HepG2 (cell line): ENCODE data around the gene POLR1C. TPM values are rescaled to one million over a fixed set of nuclear protein-coding genes. Genes with fewer than 3 reads are reported as not detected.

Experiments used
- CENPBD1 ChIP-seq: sonication (generic); formaldehyde crosslinking; IDR thresholded peaks from 2 replicates; pipeline ENCODE4 v1.8.0; 2022; ENCODE audit warnings: missing genetic modification reagents, low read depth, mild to moderate bottlenecking, borderline replicate concordance
- ERF ChIP-seq: IDR thresholded peaks from 2 replicates; pipeline ENCODE4 v1.6.1; 2018; ENCODE audit warnings: missing biosample characterization, missing genetic modification reagents
- HDAC1 ChIP-seq: sonication (generic); formaldehyde crosslinking; IDR thresholded peaks from 2 replicates; pipeline ENCODE4 v1.5.1; 2020; ENCODE audit warnings: mild to moderate bottlenecking, missing genetic modification reagents
- HNRNPLL ChIP-seq: fragments of 200-400 bp; formaldehyde crosslinking; IDR thresholded peaks from 2 replicates; pipeline ENCODE4 v1.6.1; 2017; ENCODE audit warnings: mild to moderate bottlenecking, low read depth, low read length; ENCODE audit not compliant: poor library complexity, severe bottlenecking
- REST ChIP-seq, 2 experiments: IDR thresholded peaks; 2 replicates each; pipeline ENCODE4 v1.6.1; 2011 to 2012; ENCODE audit warnings: low read length in 2 of 2, borderline replicate concordance in 1 of 2, low read depth in 1 of 2, mild to moderate bottlenecking in 1 of 2, moderate library complexity in 1 of 2
- SP4 ChIP-seq: sonication (generic); formaldehyde crosslinking; IDR thresholded peaks from 2 replicates; pipeline ENCODE4 v1.8.1; 2023; ENCODE audit warnings: mild to moderate bottlenecking, missing genetic modification reagents
- ZNF33A ChIP-seq: sonication (generic); formaldehyde crosslinking; IDR thresholded peaks from 2 replicates; pipeline ENCODE4 v1.5.1; 2020; ENCODE audit warnings: missing genetic modification reagents, mild to moderate bottlenecking, moderate library complexity, borderline replicate concordance
- ZNF484 ChIP-seq: sonication (generic); formaldehyde crosslinking; IDR thresholded peaks from 2 replicates; pipeline ENCODE4 v1.5.1; 2020; ENCODE audit warnings: mild to moderate bottlenecking, low read depth, missing genetic modification reagents, borderline replicate concordance
- ZNF552 ChIP-seq: sonication (generic); formaldehyde crosslinking; IDR thresholded peaks from 2 replicates; pipeline ENCODE4 v1.9.0; 2022; ENCODE audit warnings: missing genetic modification reagents, mild to moderate bottlenecking, borderline replicate concordance
- ZNF891 ChIP-seq: sonication (generic); formaldehyde crosslinking; IDR thresholded peaks from 2 replicates; pipeline ENCODE4 v1.5.0; 2020; ENCODE audit warnings: mild to moderate bottlenecking, missing genetic modification reagents
- ZSCAN9 ChIP-seq: IDR thresholded peaks from 2 replicates; pipeline ENCODE4 v1.6.1; 2016; ENCODE audit warnings: borderline replicate concordance
- polyA plus RNA-seq, 8 experiments: library from polyadenylated mRNA; depleted of rRNA in 3 of 8; stranded (reverse) in 7 of 8; unstranded in 1 of 8; fragments of >200 nt; fragmentation: Illumina TruSeq in 4 of 8; extraction: Trizol in 4 of 8; gene quantifications; 2 replicates each; pipeline versions ENCODE4 v1.2.1 to v1.2.3, GENCODE V29; 2011 to 2016; ENCODE audit warnings: low read depth in 4 of 8, missing spikeins in 1 of 8, mixed read lengths in 1 of 8; ENCODE audit not compliant: insufficient read depth in 1 of 8
- total RNA-seq, 5 experiments: library from RNA; depleted of rRNA; stranded (reverse); fragments of >200 nt; fragmentation: Illumina TruSeq; extraction: Trizol; gene quantifications; 2 replicates each; pipeline ENCODE4 v1.2.3, GENCODE V29; 2016; ENCODE audit warnings: low read depth in 1 of 5
- TF ChIP-seq, protein P1 (sequence below): sonication (generic); formaldehyde crosslinking; IDR thresholded peaks from 2 replicates; pipeline ENCODE4 v1.8.1; 2023; ENCODE audit warnings: mild to moderate bottlenecking, inconsistent platforms, moderate library complexity, missing genetic modification reagents, borderline replicate concordance
- TF ChIP-seq, protein P2 (sequence below): sonication (generic); formaldehyde crosslinking; IDR thresholded peaks from 2 replicates; pipeline ENCODE4 v1.5.0; 2020; ENCODE audit warnings: mild to moderate bottlenecking, missing genetic modification reagents, borderline replicate concordance
- TF ChIP-seq, protein P3 (sequence below): sonication (generic); formaldehyde crosslinking; IDR thresholded peaks from 2 replicates; pipeline ENCODE4 v1.5.1; 2020; ENCODE audit warnings: mild to moderate bottlenecking, missing genetic modification reagents, borderline replicate concordance

The POLR1C gene
- total and polyA plus RNA-seq, 2 of the 13 experiments (the other 11 are each of a cell fraction or from before 2014, with no cell fraction given) = 62.6 to 72.2 TPM

DNA sequence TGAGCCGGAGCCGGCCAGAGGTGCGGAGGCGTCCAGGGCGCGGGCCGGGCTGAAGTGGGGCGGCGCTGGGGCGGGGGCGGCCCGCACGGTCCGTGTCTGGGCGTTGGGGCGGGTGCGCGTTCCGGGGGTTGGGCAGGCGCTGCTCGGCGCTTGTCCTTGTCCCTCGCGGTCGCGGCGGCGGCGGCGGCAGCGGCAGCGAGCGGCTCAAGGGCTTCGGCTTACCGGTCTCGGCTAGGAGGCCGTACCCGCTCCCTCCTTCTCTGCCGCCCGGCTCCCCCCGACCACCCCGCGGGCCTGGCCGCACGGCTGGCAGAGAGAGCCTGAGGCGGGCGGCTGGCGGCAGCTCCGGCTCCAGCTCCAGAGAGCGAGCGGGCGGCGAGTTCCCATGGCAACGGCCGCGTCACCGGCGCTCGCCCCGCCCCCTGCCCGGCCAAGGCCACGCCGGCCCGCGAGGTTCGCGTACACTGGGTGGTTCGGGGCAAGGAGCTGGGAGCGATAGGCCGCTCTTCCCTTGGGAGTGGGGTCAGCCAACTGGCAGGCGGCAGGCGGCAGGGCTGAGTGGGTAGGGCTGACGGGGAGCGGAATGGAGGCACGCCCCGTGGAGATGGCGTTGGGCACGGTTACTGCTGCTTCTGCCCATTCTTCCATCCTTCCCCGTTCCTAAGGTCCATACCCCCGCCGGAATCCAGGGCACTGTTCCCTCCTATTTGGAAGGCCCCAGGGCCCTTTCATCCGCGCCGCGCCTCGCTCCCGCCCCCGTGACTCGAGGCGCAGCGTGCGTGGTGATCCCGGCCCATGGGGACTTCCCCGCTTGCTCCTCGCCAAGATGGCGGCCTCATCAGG lies 6.7 kb upstream of the POLR1C start, which contains the start of gene LRRC73 (continued):
- TF ChIP-seq, protein P1, sequence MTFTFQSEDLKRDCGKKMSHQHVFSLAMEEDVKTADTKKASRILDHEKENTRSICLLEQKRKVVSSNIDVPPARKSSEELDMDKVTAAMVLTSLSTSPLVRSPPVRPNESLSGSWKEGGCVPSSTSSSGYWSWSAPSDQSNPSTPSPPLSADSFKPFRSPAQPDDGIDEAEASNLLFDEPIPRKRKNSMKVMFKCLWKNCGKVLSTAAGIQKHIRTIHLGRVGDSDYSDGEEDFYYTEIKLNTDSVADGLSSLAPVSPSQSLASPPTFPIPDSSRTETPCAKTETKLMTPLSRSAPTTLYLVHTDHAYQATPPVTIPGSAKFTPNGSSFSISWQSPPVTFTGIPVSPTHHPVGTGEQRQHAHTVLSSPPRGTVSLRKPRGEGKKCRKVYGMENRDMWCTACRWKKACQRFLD (CRISPR knock-in tag) = 0 out of 2 replicates have a peak, but pooled peaks have one; percentile 62
- TF ChIP-seq SP4 = peak; percentile 70
- no peak for TF ChIP-seq ZSCAN9
- TF ChIP-seq CENPBD1 (CRISPR knock-in tag) = no peak; the same call in 1 of the 2 replicates
- no peak for TF ChIP-seq ZNF552 (CRISPR knock-in tag)
- TF ChIP-seq HNRNPLL = no peak
- TF ChIP-seq, protein P2, sequence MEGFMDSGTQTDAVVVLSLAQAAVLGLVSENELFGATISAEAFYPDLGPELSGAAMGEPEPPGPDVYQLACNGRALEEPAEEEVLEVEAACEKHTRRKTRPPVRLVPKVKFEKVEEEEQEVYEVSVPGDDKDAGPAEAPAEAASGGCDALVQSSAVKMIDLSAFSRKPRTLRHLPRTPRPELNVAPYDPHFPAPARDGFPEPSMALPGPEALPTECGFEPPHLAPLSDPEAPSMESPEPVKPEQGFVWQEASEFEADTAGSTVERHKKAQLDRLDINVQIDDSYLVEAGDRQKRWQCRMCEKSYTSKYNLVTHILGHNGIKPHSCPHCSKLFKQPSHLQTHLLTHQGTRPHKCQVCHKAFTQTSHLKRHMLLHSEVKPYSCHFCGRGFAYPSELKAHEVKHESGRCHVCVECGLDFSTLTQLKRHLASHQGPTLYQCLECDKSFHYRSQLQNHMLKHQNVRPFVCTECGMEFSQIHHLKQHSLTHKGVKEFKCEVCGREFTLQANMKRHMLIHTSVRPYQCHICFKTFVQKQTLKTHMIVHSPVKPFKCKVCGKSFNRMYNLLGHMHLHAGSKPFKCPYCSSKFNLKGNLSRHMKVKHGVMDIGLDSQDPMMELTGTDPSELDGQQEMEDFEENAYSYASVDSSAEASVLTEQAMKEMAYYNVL (CRISPR knock-in tag) = no peak
- TF ChIP-seq REST (IDR thresholded peaks at IDR 0.05; ENCODE audit: borderline replicate concordance in 1 of 2, low read depth in 1 of 2, low read length in 2 of 2) = no peak
- TF ChIP-seq ZNF891 (CRISPR knock-in tag) = peak; percentile 77; the same call in 1 of the 2 replicates
- 0 out of 2 replicates have a peak, but pooled peaks have one; percentile 50 for TF ChIP-seq ERF (CRISPR knock-in tag)
- TF ChIP-seq, protein P3, sequence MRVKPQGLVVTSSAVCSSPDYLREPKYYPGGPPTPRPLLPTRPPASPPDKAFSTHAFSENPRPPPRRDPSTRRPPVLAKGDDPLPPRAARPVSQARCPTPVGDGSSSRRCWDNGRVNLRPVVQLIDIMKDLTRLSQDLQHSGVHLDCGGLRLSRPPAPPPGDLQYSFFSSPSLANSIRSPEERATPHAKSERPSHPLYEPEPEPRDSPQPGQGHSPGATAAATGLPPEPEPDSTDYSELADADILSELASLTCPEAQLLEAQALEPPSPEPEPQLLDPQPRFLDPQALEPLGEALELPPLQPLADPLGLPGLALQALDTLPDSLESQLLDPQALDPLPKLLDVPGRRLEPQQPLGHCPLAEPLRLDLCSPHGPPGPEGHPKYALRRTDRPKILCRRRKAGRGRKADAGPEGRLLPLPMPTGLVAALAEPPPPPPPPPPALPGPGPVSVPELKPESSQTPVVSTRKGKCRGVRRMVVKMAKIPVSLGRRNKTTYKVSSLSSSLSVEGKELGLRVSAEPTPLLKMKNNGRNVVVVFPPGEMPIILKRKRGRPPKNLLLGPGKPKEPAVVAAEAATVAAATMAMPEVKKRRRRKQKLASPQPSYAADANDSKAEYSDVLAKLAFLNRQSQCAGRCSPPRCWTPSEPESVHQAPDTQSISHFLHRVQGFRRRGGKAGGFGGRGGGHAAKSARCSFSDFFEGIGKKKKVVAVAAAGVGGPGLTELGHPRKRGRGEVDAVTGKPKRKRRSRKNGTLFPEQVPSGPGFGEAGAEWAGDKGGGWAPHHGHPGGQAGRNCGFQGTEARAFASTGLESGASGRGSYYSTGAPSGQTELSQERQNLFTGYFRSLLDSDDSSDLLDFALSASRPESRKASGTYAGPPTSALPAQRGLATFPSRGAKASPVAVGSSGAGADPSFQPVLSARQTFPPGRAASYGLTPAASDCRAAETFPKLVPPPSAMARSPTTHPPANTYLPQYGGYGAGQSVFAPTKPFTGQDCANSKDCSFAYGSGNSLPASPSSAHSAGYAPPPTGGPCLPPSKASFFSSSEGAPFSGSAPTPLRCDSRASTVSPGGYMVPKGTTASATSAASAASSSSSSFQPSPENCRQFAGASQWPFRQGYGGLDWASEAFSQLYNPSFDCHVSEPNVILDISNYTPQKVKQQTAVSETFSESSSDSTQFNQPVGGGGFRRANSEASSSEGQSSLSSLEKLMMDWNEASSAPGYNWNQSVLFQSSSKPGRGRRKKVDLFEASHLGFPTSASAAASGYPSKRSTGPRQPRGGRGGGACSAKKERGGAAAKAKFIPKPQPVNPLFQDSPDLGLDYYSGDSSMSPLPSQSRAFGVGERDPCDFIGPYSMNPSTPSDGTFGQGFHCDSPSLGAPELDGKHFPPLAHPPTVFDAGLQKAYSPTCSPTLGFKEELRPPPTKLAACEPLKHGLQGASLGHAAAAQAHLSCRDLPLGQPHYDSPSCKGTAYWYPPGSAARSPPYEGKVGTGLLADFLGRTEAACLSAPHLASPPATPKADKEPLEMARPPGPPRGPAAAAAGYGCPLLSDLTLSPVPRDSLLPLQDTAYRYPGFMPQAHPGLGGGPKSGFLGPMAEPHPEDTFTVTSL (CRISPR knock-in tag) = no peak
- peak; percentile 81 for TF ChIP-seq HDAC1
- TF ChIP-seq ZNF484 (CRISPR knock-in tag) = no peak
- TF ChIP-seq ZNF33A (CRISPR knock-in tag) = no peak
